NOMO-1 treated with dmso at 0.1 percent for 144 hours (cell line): Measurements from ENCODE around the gene UGT8.

Source experiments
- DNase-seq: peaks from one replicate; lab custom pipeline; 2025; ENCODE audit not compliant: unreplicated experiment; lab: John Stamatoyannopoulos, UW

UGT8 gene

DNA sequence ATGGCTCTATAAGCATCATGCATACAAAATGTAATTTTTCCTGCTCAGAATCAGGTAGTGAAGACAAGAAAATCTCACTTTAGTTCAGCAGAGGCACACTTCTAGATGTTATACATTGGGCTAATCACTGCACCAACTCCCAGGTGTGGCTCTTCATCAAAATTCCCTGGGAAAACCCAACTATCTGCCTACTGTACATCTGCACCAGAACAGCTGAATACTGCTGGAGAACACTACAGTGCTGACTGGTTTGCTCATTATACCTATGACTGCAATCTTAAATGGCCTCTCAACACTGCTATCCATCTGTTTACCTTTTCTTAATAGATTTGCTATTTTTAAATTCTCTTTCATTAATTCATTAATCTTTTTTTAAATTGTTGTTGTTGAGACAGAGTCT lies 92.0 kb downstream of the UGT8 start:
- no peak for DNase-seq

GRCh38 chr4:114691865-114692264 lies 93.3 kb downstream of the UGT8 start:
- no peak for DNase-seq

DNA sequence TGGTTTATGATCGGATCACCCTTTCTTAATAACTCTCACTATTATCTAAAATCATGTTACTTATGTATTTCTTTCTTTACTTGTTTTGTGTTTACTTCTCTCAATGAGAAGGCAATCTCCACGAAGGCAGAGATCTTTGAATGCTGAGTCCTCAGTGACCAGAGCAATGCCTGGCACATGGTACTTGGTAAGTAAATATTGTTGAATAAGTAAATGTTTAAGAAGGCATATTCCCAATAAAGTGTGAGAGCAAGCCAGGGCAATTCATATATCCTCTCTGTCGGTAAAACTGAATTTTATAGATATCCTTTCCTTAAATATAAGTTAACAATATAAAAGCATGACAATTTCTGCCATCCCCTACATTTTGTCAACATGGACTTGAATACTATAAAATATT lies 94.4 kb downstream of the UGT8 start:
- no peak for DNase-seq

DNA sequence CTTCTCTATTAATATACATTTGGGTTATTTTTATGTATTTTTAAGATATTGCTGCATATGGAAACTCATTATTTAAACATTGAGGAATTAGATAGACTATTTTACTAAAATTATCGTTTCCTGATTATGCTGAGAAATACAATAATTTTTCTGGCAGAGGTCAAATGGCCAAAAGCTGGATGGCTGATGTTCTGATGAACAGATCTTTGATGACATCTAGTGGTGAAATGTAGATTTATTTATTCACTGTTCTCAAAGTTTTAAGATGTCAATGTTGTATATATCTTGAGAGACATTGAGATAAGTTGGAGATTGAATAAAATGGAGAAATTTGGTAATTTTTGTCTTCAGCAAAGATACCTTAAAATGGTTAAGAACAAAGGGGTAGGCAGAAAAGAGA lies 96.2 kb downstream of the UGT8 start:
- DNase-seq: no peak

GRCh38 chr4:114698231-114698630 lies 99.6 kb downstream of the UGT8 start:
- DNase-seq: no peak

GRCh38 chr4:114701491-114701890 lies 102.9 kb downstream of the UGT8 start:
- no peak for DNase-seq

DNA sequence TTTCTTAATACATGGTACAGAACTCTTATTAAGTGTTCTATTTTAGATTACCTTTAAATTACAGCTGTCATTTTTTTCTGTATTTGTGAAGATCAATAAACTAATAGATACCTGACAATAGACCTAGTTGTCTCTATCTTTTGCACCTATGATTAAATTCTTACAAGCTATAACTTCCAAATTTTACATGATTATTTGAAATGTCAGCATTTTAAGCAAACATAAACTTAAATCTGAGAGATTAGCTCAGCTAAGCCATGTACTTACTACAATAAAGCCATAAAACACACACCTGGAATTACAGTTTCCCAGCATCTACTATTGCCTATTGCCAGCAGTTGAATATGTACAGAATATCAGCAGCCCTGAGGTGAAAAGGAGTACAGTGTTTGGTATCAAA lies 118.8 kb downstream of the UGT8 start:
- no peak for DNase-seq

- no peak for DNase-seq
Measured at GRCh38 chr4:114725066-114725465, 126.5 kb downstream of the UGT8 start.

DNA sequence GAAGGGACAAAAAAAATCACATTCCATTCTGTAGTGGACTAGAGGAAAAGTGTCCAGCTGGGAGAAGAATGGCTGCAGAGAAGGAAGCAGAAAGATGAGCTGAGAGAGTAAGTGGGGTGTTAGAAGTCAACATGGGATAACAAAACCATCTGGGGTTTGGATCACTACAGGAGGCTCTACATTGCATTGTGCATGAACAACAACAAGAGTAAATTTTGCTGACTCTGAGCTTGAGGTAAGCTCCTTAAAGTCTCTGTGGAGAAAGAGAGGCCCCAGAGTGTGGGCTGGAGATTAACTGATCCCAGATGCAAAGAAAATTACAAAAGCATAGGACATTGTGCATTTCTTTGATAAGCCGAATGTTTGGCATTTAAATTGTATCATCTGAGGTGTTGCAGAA lies 128.9 kb downstream of the UGT8 start:
- DNase-seq: no peak
